ENCODE measurements around the gene BMP7. TPM values are rescaled to one million over a fixed set of nuclear protein-coding genes. Genes with fewer than 3 reads are reported as not detected.

The BMP7 gene
- total and polyA plus RNA-seq, 9 donors, result 0.07 to 19.4 (median 0.83) TPM

- no peaks in the 10 kb centered on the region for H3K36me3 ChIP-seq
- intact Hi-C loops (cut with DNase I), result no loop called here
- TF ChIP-seq CTCF (IDR thresholded peaks at IDR 0.05) (no peak), POLR2A (IDR thresholded peaks at IDR 0.05) (no peak), EP300 (IDR thresholded peaks at IDR 0.05) (no peak)
- no peak overlapping the region for H3K4me3 ChIP-seq
- H3K9me3 ChIP-seq, result no peaks in the 10 kb centered on the region
- no peak overlapping the region for H3K27ac ChIP-seq
- H3K4me1 ChIP-seq (ENCODE audit: insufficient read depth), result no peaks in the 10 kb centered on the region
- DNase-seq, result no peak
- WGBS, 3 donors, result 79 to 85% (median 79%) methylated on average over 3 of the region's 3 CpGs
- no peaks in the 10 kb centered on the region for H3K27me3 ChIP-seq
Measured at GRCh38 chr20:57275334-57275733, 8.9 kb upstream of the BMP7 start.

GRCh38 chr20:57274846-57275245 is 8.4 kb upstream of the BMP7 start:
- Histone ChIP-seq H3K27ac (no peak overlapping the region), H3K4me1 (ENCODE audit: insufficient read depth) (no peaks in the 10 kb centered on the region), H3K27me3 (no peaks in the 10 kb centered on the region), H3K4me3 (no peak overlapping the region), H3K36me3 (no peaks in the 10 kb centered on the region), H3K9me3 (no peaks in the 10 kb centered on the region)
- intact Hi-C loops (cut with DNase I), result no loop called here
- DNase-seq, result no peak
- WGBS, 3 donors, result 62 to 69% (median 62%) methylated on average over 4 of the region's 4 CpGs
- no peak for TF ChIP-seq EP300 (IDR thresholded peaks at IDR 0.05)
- no peak for TF ChIP-seq CTCF (IDR thresholded peaks at IDR 0.05)
- TF ChIP-seq POLR2A (IDR thresholded peaks at IDR 0.05), result no peak

- no peaks in the 10 kb centered on the region for H3K9me3 ChIP-seq
- no peak overlapping the region for H3K4me3 ChIP-seq
- DNase-seq, result no peak
- H3K27ac ChIP-seq, result no peak overlapping the region
- WGBS, 3 donors, result 59 to 64% (median 63%) methylated on average over 3 of the region's 3 CpGs
- no peaks in the 10 kb centered on the region for H3K27me3 ChIP-seq
- intact Hi-C loops (cut with DNase I), result no loop called here
- H3K4me1 ChIP-seq (ENCODE audit: insufficient read depth), result no peaks in the 10 kb centered on the region
- no peak for TF ChIP-seq EP300 (IDR thresholded peaks at IDR 0.05)
- no peak for TF ChIP-seq POLR2A (IDR thresholded peaks at IDR 0.05)
- TF ChIP-seq CTCF (IDR thresholded peaks at IDR 0.05), result no peak
- no peaks in the 10 kb centered on the region for H3K36me3 ChIP-seq
Measured at GRCh38 chr20:57274299-57274698, 7.9 kb upstream of the BMP7 start.

GRCh38 chr20:57272883-57273535 is 6.6 kb upstream of the BMP7 start:
- Histone ChIP-seq H3K27ac (no peak overlapping the region), H3K36me3 (no peaks in the 10 kb centered on the region), H3K9me3 (no peaks in the 10 kb centered on the region), H3K27me3 (no peaks in the 10 kb centered on the region), H3K4me3 (no peak overlapping the region), H3K4me1 (ENCODE audit: insufficient read depth) (no peaks in the 10 kb centered on the region)
- intact Hi-C loops (cut with DNase I), result no loop called here
- WGBS, 3 donors, result 71 to 80% (median 75%) methylated on average over 4 of the region's 4 CpGs
- DNase-seq, result no peak
- no peak for TF ChIP-seq POLR2A (IDR thresholded peaks at IDR 0.05)
- TF ChIP-seq CTCF (IDR thresholded peaks at IDR 0.05), result no peak
- no peak for TF ChIP-seq EP300 (IDR thresholded peaks at IDR 0.05)
